Glomerular endothelial cell (primary cell): ENCODE results near the gene NUMB. TPM values are rescaled to one million over a fixed set of nuclear protein-coding genes. Genes with fewer than 3 reads are reported as not detected.

Experiments used
- DNase-seq: peaks from one replicate; pipeline ENCODE4 v3.0.0-alpha.2; 2011; ENCODE audit warnings: low read depth, low spot score; ENCODE audit errors: extremely low read depth
- total RNA-seq: library from RNA; depleted of rRNA; stranded (reverse); fragments of >200 nt; gene quantifications from 2 replicates; pipeline ENCODE4 v1.2.3, GENCODE V29; 2015

NUMB gene
- total RNA-seq, 1 donor from 2014 or later = 77.6 TPM

DNA sequence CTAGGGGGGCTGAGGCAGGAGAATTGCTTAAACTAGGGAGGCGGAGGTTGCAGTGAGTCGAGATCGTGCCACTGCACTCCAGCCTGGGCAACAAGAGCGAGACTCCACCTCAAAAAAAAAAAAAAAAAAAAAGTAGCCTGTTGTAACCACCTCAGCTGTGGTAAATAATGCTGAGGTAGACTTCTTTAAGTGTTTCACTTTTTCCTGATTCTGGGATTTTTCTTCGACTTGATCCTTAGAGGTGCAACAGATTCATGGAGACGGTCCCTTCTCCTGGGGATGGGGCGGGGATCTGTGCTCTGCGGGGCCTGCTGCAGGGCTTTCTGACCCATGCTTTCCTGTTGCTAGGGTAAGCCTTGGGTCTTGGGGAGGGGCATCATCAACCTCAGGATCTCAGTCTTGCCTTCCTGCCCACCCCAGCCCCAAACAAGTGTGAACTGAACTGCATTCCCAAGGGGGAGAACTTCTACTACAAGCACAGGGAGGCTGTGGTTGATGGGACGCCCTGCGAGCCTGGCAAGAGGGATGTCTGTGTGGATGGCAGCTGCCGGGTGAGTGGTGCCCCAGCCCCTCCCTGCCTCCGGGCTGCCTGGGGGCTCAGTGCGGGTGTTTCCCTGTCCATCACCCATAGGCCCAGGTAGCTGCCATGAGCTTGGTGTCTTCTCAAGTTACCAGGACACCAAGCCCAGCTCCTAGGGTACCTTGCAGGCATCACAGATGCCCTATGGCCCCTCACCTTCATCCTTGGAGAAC, 208.6 kb downstream of the NUMB start:
- DNase-seq = no peak

DNA sequence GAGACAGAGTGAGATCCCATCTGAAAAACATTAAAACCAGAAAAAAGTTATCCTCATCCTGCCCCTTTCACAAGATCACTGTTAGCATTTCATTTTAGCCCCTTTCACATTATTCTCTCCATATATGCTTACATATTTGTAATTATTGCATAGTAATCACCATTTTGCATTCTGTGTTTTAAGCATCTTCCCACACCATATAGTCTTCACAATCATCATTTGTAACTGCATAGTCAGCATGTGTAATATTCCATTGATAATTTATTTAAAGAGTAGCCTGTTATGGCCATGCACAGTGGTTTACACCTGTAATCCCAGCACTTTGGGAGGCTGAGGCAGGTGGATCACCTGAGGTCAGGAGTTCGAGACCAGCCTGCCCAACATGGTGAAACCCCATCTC, 209.2 kb downstream of the NUMB start:
- DNase-seq = no peak

DNA sequence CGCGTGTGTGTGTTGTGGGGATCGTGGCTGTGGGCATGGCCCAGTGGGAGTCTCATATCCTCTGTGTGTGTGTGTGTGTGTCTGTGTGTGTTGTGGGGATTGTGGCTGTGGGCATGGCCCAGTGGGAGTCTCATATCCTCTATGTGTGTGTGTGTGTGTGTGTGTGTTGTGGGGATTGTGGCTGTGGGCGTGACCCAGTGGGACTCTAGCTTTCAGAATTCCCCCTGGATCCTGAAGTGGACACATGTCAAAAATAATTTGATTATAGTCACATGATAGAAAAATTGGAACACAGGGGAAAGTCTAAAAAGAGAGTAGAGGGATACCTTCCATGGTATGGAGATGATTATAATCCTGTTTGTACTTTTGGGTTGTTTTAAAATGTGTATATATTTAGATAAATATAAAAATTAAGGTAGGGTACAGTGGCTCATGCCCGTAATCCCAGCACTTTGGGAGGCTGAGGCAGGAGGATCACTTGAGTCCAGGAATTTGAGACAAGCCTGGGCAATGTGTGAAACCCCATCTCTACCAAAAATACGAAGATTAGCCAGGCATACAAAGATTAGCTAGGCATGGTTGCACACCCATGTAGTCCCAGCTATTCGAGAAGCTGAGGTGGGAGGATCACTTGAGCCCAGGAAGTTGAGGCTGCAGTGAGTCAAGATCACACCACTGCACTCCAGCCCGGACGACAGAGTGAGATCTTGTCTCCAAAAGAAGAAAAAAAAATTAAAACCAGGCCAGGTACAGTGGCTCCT, 210.1 kb downstream of the NUMB start:
- no peak for DNase-seq

DNA sequence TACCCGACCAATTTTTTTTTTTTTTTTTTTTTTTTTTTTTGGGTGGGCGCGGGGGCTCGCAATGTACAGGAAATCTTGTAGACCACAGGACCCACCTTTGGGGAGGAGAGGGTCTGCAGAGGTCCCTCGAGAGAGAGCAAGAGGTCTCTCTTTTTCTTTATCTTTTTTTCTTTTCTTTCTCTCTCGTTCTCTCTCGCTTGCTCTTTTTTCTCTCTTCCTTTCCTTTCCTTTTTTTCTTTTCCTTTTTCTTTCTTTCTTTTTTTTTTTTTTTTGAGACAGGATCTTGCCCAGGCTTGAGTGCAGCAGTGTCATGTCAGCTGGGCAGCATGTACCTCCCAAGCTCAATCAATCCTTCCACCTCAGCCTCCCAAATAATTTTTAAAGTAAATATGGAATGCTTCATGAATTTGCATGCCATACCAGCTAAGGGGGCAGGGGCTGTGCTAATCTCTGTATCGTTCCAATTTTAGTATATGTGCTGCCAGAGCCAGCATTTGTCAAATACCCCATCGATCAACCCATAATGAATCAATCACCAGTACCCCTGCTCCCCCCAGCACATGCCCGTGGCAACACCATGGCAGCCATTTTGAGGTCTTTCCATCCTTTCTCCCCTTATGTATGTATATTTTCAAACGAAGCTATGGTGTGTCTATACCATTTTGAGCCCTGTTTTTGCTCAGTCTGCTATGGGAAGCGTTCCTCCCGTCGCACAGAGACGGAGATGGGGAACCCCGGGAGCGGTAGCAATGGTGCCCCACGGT, 211.8 kb downstream of the NUMB start:
- DNase-seq = no peak

DNA sequence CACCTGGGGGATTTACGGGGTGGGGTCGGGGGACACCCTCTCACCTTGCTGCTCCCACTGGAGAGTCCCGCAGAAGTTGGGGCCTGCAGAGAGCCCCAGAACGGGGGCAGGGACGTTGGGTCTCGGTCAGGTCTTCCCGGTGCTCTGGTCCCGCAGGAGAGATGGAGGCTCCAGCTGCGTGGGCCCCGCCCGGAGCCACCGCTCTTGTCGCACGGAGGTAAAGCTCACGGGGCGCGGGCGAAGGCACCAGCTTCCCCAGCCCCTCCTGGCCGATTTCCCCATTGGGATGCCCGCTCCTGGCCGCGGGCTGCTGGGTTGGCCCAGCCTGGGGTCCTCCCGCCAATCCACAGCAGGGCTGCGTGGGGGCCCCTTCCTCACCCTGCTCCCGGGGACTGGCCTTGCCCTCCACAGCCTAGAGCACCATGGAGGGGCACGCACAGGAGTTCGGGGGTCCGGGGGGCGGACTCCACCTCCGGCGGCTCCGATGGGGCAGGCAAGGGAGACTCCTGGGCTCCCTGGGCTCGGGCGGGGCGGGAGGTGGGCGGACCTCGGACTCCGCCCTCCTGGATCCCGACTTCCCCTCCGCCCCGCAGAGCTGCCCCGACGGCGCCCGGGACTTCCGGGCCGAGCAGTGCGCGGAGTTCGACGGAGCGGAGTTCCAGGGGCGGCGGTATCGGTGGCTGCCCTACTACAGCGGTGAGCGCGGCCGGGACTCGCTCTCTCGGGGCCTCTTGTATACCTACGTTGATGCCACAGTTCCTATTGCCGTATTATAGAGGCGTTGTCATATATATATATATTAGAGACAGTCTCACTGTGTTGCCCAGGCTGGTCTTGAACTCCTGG, 212.6 kb downstream of the NUMB start:
- DNase-seq = no peak

DNA sequence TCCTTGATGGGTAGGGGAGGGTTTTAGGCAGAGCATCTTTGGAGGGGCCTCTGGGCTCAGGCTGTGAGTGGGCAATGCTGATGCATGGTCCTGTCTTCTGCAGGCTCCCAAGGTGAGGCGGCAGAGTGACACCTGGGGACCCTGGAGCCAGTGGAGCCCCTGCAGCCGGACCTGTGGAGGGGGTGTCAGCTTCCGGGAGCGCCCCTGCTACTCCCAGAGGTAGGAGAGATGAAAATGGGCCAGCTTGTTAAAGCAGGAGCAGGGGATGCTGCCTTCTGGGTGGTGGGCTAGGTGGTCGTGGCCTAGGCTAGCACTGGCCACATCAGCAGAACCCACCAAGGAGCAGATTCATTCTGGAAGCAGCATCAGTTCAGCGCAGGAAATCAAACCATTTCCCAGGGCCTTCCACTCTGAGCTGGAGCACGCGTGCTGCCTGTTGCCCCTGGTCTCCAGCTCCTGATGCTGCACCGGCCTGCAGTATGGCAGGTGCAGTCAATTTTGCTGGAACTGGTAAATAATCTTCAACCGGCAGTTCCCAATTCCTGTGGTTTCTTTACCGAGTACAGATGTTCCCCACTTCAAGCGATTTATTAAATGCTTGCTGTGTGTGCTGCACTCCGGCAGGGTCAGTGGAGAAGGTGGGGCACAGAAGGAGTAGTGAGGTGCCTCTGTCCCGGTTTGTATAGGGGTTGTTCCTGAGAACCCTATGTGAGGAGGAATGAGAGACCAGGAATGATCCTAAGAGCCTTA, 213.6 kb downstream of the NUMB start:
- no peak for DNase-seq

DNA sequence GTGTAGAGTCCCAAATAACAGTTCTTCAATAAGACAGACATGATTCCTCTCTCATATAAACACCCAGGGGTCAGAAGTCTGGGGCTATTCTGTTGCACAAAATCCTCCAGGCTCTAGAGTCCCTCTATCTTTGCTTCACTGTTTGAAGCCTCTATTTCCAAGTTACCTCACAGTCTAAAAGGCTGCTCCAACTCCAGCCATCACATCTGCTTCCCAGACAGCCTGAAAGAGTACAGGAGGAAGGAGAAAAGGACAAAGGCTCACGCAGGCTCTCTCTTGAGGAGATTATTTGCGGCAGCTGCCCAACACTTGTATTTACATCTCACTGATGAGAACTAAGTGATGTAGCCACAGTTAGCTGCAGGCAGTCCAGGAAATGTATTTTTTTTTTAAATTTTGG, 214.6 kb downstream of the NUMB start:
- no peak for DNase-seq

DNA sequence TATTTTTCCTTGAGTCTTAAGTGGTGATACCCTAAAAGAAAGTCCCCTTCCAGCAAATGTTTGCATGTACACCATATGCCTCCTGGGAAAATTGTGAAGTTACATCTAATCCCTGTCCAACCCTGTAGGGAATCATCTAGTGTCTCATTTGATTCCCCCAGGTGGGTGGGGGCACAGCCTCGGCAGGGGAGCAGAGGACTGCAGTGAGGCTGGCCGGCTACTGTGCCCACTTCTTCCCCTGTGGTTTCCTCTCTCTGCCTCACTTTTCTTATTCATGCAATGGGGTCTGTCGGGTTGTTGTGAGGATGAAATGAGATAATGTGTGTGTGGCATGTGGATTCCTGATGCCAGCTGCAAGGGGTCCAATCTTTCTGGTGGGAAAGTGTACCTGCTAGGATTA, 215.0 kb downstream of the NUMB start:
- DNase-seq = no peak

DNA sequence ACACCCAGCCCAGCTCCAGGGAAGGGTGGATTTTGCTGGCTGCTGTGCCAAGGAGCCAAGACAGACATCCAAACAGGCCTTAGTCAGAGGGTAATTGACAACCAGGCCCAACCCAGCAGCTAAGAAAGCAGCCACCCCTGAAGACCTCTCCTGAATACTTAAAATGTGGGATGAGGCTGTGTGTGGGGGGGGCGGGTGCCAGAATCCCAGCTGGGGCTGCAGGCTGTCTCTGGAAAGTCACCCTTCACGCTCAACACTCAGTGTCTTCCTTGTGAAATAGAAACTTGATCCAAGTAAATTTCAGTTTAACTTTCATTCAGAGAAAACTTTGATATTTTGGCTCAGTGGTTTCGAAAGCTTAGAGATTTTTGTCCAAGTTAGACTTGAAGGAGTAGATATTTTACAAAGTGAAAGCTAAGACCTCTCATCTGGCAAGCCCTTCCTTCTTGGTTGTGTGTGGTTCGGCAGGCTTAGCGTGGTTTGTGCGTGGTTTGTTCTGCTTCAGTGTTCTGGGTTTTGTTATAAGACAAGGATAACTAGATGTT, 215.9 kb downstream of the NUMB start:
- DNase-seq = no peak

DNA sequence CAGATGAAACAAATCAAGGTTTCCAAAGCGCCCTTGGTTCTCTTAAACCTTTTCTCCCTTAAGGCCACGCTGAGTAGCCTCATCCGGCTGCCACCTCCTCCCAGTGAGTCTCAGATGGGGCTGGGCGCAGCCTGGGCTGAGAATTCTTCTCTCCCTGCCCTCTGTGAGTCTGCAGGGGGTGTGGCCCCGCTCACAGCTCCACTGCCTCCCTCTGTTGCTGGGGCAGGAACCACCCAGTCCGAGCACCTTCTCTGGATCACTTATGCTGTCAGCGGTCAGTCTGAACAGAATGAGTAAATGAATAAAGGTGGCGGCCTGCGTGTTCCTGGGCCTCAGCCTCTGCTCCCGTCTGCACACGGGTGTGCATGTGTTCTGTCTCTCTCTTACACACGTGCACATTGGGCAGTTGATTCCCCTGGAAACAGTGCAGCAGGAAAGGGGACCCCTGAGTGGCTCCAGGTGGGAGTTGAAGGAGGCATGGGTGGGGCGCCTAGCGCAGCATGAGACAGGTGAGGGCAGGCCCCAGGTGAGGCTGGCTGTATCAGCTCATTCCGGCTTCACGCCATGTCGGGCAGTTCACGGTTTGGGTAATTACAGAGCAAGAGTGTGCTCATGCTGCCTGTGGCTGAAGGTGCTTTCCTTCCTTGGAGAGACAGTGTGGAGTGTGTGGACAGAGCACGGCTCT, 216.7 kb downstream of the NUMB start:
- no peak for DNase-seq

DNA sequence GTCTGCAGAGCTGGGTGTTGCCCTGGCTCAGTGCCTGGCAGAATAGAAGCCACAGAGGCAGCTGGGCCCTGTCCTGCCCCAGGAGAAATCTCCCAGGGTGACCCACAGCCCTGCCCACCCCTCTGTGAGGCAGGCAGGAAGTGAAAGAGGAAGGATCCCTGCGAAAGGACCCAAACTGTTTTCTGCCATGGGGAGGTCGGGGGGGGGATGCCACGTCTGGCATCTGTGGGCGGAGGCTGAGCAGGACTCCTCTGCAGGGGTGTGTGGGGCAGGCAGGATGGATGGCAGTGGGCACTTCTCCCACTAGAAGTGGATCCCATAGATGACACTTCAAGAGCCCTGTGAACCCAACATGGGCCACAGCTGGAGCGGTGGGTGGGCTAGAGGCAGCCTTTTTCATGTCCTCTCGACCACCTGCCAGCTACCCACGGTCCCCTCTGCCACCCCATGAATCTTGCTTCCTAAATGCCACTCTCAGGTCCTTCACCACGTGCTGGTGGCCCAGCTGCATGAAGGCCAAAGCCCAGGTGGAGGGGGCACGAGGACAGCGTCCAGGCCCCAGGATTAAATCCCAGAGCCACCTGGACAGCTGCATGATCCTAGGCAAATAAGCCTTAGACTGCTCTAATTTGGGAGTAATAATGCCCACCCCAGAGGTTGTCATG, 217.4 kb downstream of the NUMB start:
- no peak for DNase-seq

DNA sequence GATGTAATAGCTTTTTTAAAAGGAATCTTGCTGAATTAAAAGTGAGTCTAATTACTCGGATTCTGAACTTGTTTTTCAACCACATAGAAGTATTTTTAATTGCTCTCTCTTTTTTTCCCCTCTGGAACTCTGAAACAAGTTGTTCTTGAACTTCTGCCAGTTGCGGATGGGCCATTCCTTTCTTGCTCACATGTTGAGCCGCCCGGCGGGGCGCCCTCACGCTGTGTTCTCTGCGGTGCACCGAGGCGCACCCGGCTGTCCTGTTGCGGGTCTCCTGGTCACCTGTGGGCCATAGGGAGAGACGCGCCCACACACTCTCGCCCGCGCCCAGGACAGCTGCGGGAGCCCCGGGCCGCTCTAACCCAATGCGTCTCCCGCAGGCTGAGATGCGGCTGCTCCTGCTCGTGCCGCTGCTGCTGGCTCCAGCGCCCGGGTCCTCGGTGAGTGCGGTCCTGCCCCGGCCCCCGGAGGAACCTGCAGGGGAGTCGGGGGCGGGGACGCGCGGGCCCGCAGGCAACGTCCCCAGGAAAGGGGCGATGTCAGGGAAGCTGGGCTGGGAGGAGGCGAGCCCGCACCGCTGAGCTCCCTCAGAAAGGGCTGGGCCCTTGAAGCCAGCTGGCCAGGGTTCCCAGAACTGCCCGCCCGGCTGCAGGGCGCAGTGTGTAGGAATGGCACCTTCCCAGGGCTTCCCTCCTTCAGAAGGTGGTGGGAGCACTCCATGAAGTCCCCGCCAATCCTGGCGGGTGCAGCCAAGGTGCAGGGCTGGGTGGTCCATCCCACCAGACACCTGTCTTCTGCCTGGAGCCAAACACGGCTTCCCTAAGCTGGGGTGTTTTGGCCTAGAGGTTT, 218.7 kb downstream of the NUMB start:
- no peak for DNase-seq

DNA sequence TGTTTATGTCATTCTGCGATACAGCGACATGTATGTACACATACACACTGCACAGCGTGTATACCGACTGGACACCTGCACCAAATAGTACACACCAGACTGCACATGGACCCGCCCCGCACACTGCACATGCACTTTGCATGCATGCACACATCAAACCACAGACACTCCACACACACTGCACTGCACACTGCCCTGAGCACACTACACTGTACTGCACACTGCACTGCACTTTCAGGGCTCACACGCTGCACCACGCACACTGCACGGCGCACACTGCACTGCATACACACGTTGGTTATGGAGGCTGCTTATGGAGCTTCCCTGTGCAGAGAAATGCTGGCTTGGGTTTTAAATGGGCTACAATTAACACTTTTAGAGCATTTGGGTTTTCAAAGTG, 219.4 kb downstream of the NUMB start:
- DNase-seq = no peak

DNA sequence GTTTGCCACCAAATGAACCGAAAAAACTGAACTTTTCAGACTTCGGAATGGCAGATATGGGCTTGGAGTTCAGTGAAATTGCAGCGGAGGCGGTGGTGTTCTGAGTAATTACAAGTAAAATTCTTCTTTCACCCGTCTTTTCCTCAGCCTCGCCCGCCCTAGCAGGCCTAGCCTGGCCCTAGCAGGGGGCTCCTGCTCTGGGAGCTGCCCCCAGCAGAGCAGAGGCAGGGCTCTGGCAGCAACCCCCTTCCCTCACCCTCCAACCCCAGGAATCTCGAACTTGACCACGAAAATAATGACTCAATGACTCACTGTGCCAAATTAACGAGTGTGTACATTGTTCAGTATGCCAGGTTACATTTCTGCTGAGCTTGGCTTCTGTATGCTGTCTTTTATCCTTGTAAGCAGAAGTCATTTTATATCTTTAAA, 219.9 kb downstream of the NUMB start:
- no peak for DNase-seq

DNA sequence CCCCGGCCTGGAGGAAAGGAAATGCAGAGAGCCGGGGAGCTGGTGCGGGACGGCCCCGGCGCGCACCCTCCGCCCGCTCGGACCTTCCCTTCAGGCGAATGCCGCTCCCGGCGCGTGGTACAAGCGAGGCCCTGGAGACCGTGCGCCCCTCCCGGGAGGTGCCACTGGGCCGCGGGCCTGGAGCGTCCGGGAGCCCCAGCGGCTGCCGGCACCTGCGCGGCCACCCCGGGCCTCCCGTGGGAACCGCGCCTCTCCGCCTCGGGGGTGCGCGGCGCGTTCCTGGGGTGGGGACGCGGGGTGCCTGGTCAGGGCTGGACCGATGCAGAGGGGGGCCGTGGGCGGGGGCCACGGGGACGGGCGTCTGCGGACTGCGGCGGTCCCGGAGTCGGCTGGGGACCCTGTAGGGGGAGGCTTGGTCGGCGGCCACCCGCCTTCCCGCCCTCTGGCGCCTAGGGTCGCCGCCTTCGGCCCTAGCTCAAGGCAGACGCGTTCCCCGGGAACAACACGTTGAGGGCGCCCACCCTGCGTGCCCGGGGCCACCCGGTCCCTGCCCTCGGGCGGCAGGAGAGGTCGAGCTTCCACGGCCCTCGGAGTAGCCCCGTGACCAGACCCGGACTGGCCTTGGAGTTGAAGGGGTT, 220.4 kb downstream of the NUMB start:
- no peak for DNase-seq

DNA sequence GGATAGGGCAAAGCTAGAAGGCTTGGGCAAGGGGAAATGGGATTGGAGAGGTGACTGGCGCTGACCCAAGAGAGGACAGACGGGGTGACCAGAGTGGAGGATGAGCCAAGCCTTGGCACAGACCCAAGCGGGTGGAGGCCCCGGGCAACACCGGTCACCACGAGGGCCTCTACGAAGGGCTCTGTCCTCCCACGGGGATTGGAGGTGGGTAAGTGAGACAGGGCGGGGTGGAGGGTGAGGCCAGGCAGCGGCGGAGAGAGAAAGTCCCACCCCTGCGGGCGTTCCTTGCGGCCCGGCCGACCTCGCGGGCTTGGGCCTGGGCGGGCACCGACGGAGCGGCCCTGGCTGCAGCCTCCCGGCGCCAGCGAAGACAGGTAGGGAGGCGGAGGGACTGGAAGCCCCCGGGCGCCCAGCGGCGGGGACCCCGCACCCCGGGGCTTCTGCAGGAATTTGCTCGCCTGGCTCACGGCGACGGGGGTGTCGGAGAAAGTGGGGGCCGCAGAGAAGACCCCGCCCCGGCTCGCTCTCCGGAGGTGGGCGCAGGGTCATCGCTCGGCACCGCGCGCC, 221.0 kb downstream of the NUMB start, which contains the start of gene PAPLN:
TSS of gene PAPLN (plus strand) at position 288 of the 567 bp plus-strand sequence. CDS start 2,273 bp downstream, outside the sequence.
- DNase-seq = no peak

DNA sequence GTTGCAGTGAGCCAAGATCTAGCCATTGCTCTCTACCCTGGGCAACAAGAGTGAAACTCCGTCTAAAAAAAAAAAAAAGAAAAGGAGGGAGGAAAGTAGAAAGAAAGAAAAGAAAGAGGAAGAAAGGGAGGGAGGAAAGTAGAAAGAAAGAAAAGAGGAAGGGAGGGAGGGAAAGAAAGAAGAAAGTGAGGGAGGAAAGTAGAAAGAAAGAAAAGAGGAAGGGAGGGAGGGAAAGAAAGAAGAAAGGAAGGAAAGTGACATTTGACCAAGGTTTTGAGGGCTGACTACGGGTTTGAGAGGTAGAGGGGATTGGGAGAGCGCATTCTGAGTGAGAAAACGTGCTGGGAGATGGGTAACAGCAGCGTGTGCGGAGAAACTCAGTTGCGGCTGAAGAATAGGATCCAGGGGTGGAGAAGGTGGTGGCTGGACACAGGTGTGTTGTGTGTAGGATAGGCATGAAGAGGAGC, 221.6 kb downstream of the NUMB start:
- no peak for DNase-seq
